Endothelial cell of umbilical vein (primary cell): Measurements from ENCODE around the gene BCAN. TPM values are rescaled to one million over a fixed set of nuclear protein-coding genes. Genes with fewer than 3 reads are reported as not detected.
A peak's percentile ranks its signal among the peaks of the same experiment; 100 is the strongest.

Experiments used
- BruUV-seq: library from RNA; stranded (reverse); fragments of 400-500 nt; replicated peaks from 2 replicates; lab custom pipeline; 2021; lab: Mats Ljungman, UMichigan
- CTCF ChIA-PET: fragments of 300-600, 350-600 bp; sonication (Branson Sonifier 250); formaldehyde crosslinking; loops from one replicate; lab custom pipeline; 2021; ENCODE audit warnings: antibody characterized with exemption, inconsistent platforms; lab: Charles Lee
- POLR2A ChIA-PET: fragments of 300-600, 350-600 bp; sonication (Branson Sonifier 250); formaldehyde crosslinking; loops from one replicate; lab custom pipeline; 2021; ENCODE audit warnings: antibody characterized with exemption, inconsistent platforms; lab: Charles Lee
- DNase-seq: peaks from one replicate; pipeline ENCODE4 v3.0.0-alpha.2; 2011; ENCODE audit warnings: low read depth, low spot score
- FAIRE-seq: peaks from 2 replicates; lab custom pipeline; 2011; peaks lifted over from hg19 to GRCh38; lab: Jason Lieb, UNC
- H2AFZ ChIP-seq: 2 replicates; pipeline ENCODE4 v1.6.0; 2012; ENCODE audit warnings: low read depth, low read length, control low read depth, inconsistent platforms
- H3K27ac ChIP-seq: 2 replicates; pipeline ENCODE4 v1.5.1; 2011; ENCODE audit warnings: low read depth, mild to moderate bottlenecking, control low read depth, low read length, moderate library complexity; ENCODE audit not compliant: insufficient read depth
- H3K27me3 ChIP-seq, 2 experiments: 2 replicates each; pipeline versions ENCODE4 v1.6.0 to v1.6.1; 2011; ENCODE audit warnings: low read length in 2 of 2, mixed read lengths in 1 of 2; ENCODE audit not compliant: control insufficient read depth in 2 of 2, insufficient read depth in 2 of 2
- H3K36me3 ChIP-seq, 2 experiments: 2 replicates in 1 of 2; 3 replicates in 1 of 2; pipeline ENCODE4 v1.5.1; 2011; ENCODE audit warnings: low read length in 2 of 2, mild to moderate bottlenecking in 1 of 2, moderate library complexity in 1 of 2; ENCODE audit not compliant: control insufficient read depth in 2 of 2, insufficient read depth in 2 of 2; ENCODE audit errors: extremely low read depth in 1 of 2
- H3K4me1 ChIP-seq: 3 replicates; pipeline ENCODE4 v1.5.1; 2011; ENCODE audit warnings: mild to moderate bottlenecking, low read length; ENCODE audit not compliant: control insufficient read depth, insufficient read depth; ENCODE audit errors: extremely low read depth
- H3K4me2 ChIP-seq: 2 replicates; pipeline ENCODE4 v1.6.1; 2011; ENCODE audit warnings: low read length, control low read depth, mixed read lengths; ENCODE audit not compliant: insufficient read depth
- H3K4me3 ChIP-seq, 3 experiments: fragments of 200-600 bp in 1 of 3; sonication (generic), shearing (Covaris generic) in 1 of 3; replicated peaks in 1 of 3; 2 replicates each; pipeline ENCODE4 v1.5.1; 2011 to 2016; ENCODE audit warnings: control low read depth in 3 of 3, low read length in 3 of 3, mild to moderate bottlenecking in 2 of 3, inconsistent platforms in 1 of 3, low read depth in 1 of 3, moderate library complexity in 1 of 3; ENCODE audit not compliant: insufficient read depth in 1 of 3
- H3K79me2 ChIP-seq: 2 replicates; pipeline ENCODE4 v1.6.0; 2012; ENCODE audit warnings: low read length, inconsistent platforms; ENCODE audit not compliant: control insufficient read depth, insufficient read depth
- H3K9ac ChIP-seq: replicated peaks from 2 replicates; pipeline ENCODE3; 2011; ENCODE audit warnings: low read length, control low read depth; ENCODE audit not compliant: insufficient read depth; ENCODE audit errors: extremely low read depth
- H3K9me1 ChIP-seq: replicated peaks from 3 replicates; pipeline ENCODE4 v1.6.0; 2011; ENCODE audit warnings: mild to moderate bottlenecking, low read length; ENCODE audit not compliant: control insufficient read depth, insufficient read depth; ENCODE audit errors: extremely low read depth
- H3K9me3 ChIP-seq: replicated peaks from 2 replicates; pipeline ENCODE4 v1.5.1; 2012; ENCODE audit warnings: low read length, inconsistent platforms; ENCODE audit not compliant: control insufficient read depth, insufficient read depth
- H4K20me1 ChIP-seq: replicated peaks from 2 replicates; pipeline ENCODE3; 2011; ENCODE audit warnings: mild to moderate bottlenecking, low read length; ENCODE audit not compliant: control insufficient read depth, insufficient read depth; ENCODE audit errors: extremely low read depth
- CTCF ChIP-seq, 2 donors: IDR thresholded peaks; 1 replicate in 1 of 2; 2 replicates in 1 of 2; pipeline ENCODE4 v1.5.1; 2011; ENCODE audit warnings: low read length in 2 of 2, mild to moderate bottlenecking in 2 of 2, moderate library complexity in 2 of 2, control low read depth in 1 of 2, inconsistent platforms in 1 of 2, low read depth in 1 of 2; ENCODE audit not compliant: insufficient read depth in 1 of 2; ENCODE audit errors: extremely low read depth in 1 of 2
- EZH2 ChIP-seq: IDR thresholded peaks from 2 replicates; pipeline ENCODE4 v1.6.1; 2012; ENCODE audit warnings: borderline replicate concordance, low read depth, mild to moderate bottlenecking, moderate library complexity, low read length, inconsistent platforms; ENCODE audit not compliant: severe bottlenecking
- FOS ChIP-seq: IDR thresholded peaks from 2 replicates; pipeline ENCODE4 v1.6.1; 2011; ENCODE audit warnings: mild to moderate bottlenecking, low read length, moderate library complexity, borderline replicate concordance; ENCODE audit not compliant: insufficient read depth
- GATA2 ChIP-seq: IDR thresholded peaks from 2 replicates; pipeline ENCODE4 v1.7.0; 2011; ENCODE audit warnings: low read depth, mild to moderate bottlenecking, moderate library complexity, mixed read lengths, low read length; ENCODE audit not compliant: insufficient read length, insufficient read depth
- JUN ChIP-seq: IDR thresholded peaks from 2 replicates; pipeline ENCODE4 v1.6.1; 2011; ENCODE audit warnings: borderline replicate concordance, low read depth; ENCODE audit not compliant: insufficient read length, insufficient read depth
- MAX ChIP-seq: IDR thresholded peaks from 2 replicates; pipeline ENCODE4 v1.6.1; 2011; ENCODE audit not compliant: insufficient read depth, insufficient read length
- MYC ChIP-seq: IDR thresholded peaks from one replicate; pipeline ENCODE4 v1.6.1; 2011; ENCODE audit warnings: mild to moderate bottlenecking, low read depth, low read length
- POLR2A ChIP-seq: IDR thresholded peaks from 2 replicates; pipeline ENCODE4 v1.6.1; 2012; ENCODE audit warnings: low read depth, mild to moderate bottlenecking, control low read depth, low read length
- POLR2AphosphoS5 ChIP-seq: IDR thresholded peaks from 2 replicates; pipeline ENCODE4 v1.6.1; 2012; ENCODE audit warnings: low read depth, mild to moderate bottlenecking, control low read depth, low read length, moderate library complexity; ENCODE audit not compliant: insufficient read depth
- dilution Hi-C: fragments of 300-500 bp; cut with MboI; formaldehyde crosslinking; loops from one replicate; pipeline ENCODE4 v1.15.0; 2019; ENCODE audit warnings: low sequenced_read_pairs; ENCODE audit not compliant: extremely low pct_ligation_motif_present
- intact Hi-C: fragments of 100-400 bp; cut with micrococcal nuclease; formaldehyde crosslinking; loops from one replicate; pipeline ENCODE4 v1.10.0; 2022
- polyA plus RNA-seq, 4 experiments: library from polyadenylated mRNA; depleted of rRNA in 3 of 4; stranded (reverse) in 3 of 4; unstranded in 1 of 4; fragments of >200 nt; gene quantifications; 2 replicates each; pipeline versions ENCODE4 v1.2.1 to v1.2.3, GENCODE V29; 2011 to 2012; ENCODE audit warnings: missing spikeins in 1 of 4
- total RNA-seq: library from RNA; stranded (reverse); gene quantifications from 2 replicates; pipeline ENCODE4 v1.2.3, GENCODE V29; 2021

The BCAN gene
- total and polyA plus RNA-seq, 2 donors (not counting 3 experiments of a cell fraction or from before 2014, with no cell fraction given) = 0.15 TPM; not detected in 1

- intact Hi-C loops (no loop called here), dilution Hi-C loops (no loop called here)
- H3K27me3 ChIP-seq = peaks cover 0 to under 1% of the 10 kb centered on the region in 2 experiments
- ChIA-PET POLR2A (interaction anchor here (0.9 to 4.5 kb wide), 2 partner anchors 14 to 38 kb away, joined by 3 to 32 read pairs; partner anchors contain the start of gene NES), CTCF (interaction anchor here (1.0 to 8.7 kb wide), 7 partner anchors 11 to 66 kb away, joined by 3 to 237 read pairs (median 31); partner anchors contain the start of genes CRABP2, HAPLN2, ISG20L2 and METTL25B)
- no peaks in the 10 kb centered on the region for H3K36me3 ChIP-seq
- no peaks in the 10 kb centered on the region for H3K9me1 ChIP-seq
- H3K27ac ChIP-seq = peak overlapping the region; percentile 85
- peaks cover 65% of the 10 kb centered on the region for H3K4me1 ChIP-seq
- H3K9ac ChIP-seq = peak overlapping the region; percentile 35
- peak; percentile 90 for FAIRE-seq
- H2AFZ ChIP-seq = no peak overlapping the region
- no peak overlapping the region for H3K4me3 ChIP-seq
- peak overlapping the region; percentile 29 for H3K4me2 ChIP-seq
- DNase-seq = no peak
- BruUV-seq = no TSS peak
- H3K79me2 ChIP-seq = no peaks in the 10 kb centered on the region
- H3K9me3 ChIP-seq = no peaks in the 10 kb centered on the region
- TF ChIP-seq POLR2AphosphoS5 (no peak), MYC (no peak), GATA2 (no peak), MAX (no peak), FOS (no peak), EZH2 (no peak), CTCF (IDR thresholded peaks at IDR 0.05; ENCODE audit: extremely low read depth in 1 of 2, insufficient read depth in 1 of 2, low read depth in 1 of 2, low read length in 2 of 2) (no peak), POLR2A (no peak), JUN (no peak)
- no peaks in the 10 kb centered on the region for H4K20me1 ChIP-seq
Measured at GRCh38 chr1:156662005-156662799, 20.3 kb downstream of the BCAN start.
